NCI-H1694 (cell line): ENCODE data around the gene DONSON.
A peak's percentile ranks its signal among the peaks of the same experiment; 100 is the strongest.

Experiments used
- DNase-seq: peaks from one replicate; lab custom pipeline; 2025; lab: John Stamatoyannopoulos, UW

The DONSON gene

GRCh38 chr21:33562389-33562788, 26.1 kb downstream of the DONSON start:
- no peak for DNase-seq

GRCh38 chr21:33561373-33561772, 27.1 kb downstream of the DONSON start:
- no peak for DNase-seq

GRCh38 chr21:33560965-33561364, 27.5 kb downstream of the DONSON start:
- no peak for DNase-seq

DNA sequence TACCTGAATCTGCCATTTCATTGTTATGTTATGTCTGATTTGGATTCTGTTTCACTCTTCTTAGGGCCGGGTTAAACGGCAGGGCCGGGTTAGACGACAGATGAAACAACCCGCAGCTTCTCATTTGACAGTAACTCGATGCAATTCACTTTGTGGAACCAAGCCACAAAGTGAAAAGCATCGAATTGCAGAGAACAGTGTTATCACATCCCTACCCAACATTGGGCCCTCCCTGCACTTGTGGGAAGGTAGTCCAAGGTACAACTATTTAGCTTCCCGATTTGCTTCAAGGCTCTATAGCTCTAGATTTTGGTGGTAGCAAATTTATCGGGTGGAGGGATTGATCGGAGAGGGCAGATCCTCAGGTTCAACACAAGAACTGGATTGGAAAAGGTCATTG, 28.7 kb downstream of the DONSON start:
- DNase-seq, result no peak

DNA sequence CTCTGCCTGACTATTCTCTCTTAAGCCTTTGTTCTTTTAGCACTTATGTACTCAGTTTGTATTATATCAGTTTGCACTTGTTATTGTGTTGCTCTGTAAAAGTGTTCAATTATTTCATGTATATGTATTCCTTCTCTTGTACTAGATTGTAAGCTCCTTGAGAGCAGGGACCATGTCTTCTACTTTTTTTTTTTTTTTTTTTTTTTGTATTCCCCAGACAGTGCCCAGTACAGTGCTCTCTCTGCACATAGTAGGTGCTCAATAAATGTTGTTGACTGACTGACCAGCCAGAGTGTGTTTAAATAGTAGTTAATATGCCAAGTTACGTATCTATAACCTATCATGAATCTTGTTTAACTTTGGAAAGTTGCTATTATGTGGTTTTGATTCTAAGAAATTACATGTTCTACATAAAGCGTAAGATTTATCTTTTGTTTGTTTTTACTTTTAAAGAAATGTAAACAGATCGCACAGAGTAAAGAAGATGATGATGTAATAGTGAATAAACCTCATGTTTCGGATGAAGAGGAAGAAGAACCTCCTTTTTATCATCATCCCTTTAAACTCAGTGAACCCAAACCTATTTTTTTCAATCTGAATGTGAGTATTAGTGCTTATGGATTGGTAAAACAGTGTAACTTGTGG, 29.6 kb downstream of the DONSON start:
- no peak for DNase-seq

DNA sequence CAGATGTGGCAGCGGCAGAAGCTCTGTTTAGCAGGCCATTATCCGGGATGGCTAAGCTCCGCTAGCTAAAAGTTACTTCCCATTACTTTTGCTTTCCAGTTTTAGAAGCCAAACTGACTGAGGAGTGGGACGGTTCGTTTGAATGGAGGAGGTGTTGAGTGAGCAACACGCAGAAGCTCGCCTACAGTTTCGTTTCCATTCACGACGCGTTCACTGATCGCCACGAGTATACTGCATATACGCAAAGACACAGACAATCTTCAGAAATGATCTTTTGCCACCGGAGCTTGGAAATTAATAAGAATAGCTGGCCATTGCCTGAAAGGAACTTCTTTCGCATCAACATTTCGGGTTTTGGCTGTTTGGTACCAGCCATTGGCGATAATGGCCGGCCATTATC, 31.0 kb downstream of the DONSON start:
- no peak for DNase-seq

GRCh38 chr21:33554982-33555344, 33.5 kb downstream of the DONSON start:
- no peak for DNase-seq

DNA sequence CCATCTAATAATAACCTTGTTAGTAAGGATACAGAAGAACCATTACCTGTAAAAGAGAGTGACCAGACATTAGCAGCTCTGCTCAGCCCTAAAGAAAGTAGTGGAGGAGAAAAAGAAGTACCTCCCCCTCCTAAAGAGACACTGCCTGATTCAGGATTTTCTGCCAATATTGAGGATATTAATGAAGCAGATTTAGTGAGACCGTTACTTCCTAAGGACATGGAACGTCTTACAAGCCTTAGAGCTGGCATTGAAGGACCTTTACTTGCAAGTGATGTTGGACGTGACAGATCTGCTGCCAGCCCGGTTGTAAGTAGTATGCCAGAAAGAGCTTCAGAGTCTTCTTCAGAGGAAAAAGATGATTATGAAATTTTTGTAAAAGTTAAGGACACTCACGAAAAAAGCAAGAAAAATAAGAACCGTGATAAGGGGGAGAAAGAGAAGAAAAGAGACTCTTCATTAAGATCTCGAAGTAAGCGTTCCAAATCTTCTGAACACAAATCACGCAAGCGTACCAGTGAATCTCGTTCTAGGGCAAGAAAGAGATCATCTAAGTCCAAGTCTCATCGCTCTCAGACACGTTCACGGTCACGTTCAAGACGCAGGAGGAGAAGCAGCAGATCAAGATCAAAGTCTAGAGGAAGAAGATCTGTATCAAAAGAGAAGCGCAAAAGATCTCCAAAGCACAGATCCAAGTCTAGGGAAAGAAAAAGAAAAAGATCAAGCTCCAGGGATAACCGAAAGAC, 34.1 kb downstream of the DONSON start:
- no peak for DNase-seq

DNA sequence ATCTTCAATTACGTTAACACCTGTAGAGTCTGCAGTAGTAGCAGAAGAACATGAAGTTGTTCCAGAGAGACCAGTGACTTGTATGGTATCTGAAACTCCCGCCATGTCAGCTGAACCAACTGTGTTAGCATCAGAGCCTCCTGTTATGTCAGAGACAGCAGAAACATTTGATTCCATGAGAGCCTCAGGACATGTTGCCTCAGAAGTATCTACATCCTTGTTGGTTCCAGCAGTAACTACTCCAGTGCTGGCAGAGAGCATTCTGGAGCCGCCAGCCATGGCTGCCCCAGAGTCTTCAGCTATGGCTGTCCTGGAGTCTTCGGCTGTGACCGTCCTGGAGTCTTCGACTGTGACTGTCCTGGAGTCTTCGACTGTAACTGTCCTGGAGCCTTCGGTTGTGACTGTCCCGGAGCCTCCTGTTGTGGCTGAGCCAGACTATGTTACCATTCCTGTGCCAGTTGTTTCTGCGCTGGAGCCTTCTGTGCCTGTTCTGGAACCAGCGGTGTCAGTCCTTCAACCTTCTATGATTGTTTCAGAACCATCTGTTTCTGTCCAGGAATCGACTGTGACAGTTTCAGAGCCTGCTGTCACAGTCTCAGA, 35.4 kb downstream of the DONSON start:
- DNase-seq, result no peak

DNA sequence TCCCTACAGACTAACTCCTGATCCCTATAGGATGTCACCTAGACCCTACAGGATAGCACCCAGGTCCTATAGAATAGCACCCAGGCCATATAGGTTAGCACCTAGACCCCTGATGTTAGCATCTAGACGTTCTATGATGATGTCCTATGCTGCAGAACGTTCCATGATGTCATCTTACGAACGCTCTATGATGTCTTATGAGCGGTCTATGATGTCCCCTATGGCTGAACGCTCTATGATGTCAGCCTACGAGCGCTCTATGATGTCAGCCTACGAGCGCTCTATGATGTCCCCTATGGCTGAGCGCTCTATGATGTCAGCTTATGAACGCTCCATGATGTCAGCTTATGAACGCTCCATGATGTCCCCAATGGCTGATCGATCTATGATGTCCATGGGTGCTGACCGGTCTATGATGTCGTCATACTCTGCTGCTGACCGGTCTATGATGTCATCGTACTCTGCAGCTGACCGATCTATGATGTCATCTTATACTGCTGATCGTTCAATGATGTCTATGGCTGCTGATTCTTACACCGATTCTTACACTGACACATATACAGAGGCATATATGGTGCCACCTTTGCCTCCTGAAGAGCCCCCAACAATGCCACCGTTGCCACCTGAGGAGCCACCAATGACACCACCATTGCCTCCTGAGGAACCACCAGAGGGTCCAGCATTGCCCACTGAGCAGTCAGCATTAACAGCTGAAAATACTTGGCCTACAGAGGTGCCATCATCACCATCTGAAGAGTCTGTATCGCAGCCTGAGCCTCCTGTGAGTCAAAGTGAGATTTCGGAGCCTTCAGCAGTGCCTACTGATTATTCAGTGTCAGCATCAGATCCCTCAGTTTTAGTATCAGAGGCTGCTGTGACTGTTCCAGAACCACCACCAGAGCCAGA, 36.1 kb downstream of the DONSON start:
- DNase-seq, result no peak

- no peak for DNase-seq
Measured at GRCh38 chr21:33551664-33552063, 36.8 kb downstream of the DONSON start.

- no peak for DNase-seq
Measured at GRCh38 chr21:33550772-33551660, 37.5 kb downstream of the DONSON start.

DNA sequence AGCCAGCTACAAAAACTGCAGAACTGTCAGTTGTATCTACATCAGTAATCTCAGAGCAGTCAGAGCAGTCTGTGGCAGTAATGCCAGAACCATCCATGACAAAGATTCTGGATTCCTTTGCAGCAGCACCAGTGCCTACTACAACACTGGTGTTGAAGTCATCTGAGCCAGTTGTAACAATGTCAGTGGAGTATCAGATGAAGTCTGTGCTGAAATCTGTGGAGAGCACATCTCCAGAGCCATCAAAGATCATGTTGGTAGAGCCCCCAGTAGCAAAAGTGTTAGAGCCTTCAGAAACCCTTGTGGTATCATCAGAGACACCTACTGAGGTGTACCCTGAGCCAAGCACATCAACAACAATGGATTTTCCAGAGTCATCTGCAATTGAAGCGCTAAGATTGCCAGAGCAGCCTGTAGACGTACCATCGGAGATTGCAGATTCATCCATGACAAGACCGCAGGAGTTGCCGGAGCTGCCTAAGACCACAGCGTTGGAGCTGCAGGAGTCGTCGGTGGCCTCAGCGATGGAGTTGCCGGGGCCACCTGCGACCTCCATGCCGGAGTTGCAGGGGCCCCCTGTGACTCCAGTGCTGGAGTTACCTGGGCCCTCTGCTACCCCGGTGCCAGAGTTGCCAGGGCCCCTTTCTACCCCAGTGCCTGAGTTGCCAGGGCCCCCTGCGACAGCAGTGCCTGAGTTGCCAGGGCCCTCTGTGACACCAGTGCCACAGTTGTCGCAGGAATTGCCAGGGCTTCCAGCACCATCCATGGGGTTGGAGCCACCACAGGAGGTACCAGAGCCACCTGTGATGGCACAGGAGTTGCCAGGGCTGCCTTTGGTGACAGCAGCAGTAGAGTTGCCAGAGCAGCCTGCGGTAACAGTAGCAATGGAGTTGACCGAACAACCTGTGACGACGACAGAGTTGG, 38.4 kb downstream of the DONSON start:
- no peak for DNase-seq

DNA sequence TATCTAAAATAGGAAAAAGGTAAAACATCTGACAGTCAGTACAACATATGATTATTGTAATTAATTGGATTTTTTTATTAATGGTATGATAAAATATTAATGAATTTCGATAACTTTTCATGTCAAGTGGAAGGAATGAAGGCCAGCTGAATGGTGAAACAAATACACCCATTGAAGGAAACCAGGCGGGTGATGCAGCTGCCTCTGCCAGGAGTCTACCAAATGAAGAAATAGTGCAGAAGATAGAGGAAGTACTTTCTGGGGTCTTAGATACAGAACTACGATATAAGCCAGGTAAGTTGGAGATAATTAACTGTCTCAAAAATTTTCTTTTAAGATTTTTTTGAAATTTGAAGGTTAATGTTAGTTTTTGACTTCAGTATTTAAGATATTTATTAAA, 42.4 kb downstream of the DONSON start:
- no peak for DNase-seq

- DNase-seq, result no peak
Measured at GRCh38 chr21:33544451-33545195, 43.9 kb downstream of the DONSON start.

- no peak for DNase-seq
Measured at GRCh38 chr21:33543505-33544129, 44.9 kb downstream of the DONSON start.

GRCh38 chr21:33542640-33543504, 45.6 kb downstream of the DONSON start, which contains the start of gene SON:
SON (plus strand) TSS chr21:33543038; CDS start chr21:33543093, 55 bp downstream.
- peak; percentile 99 for DNase-seq
